Measurements from ENCODE around the gene RNF149. TPM values are rescaled to one million over a fixed set of nuclear protein-coding genes. Genes with fewer than 3 reads are reported as not detected.

The RNF149 gene
- total and polyA plus RNA-seq, 9 of the 15 experiments (the other 6 are each of a cell fraction or from before 2014, with no cell fraction given), result 9.0 to 31.5 (median 22.8) TPM

DNA sequence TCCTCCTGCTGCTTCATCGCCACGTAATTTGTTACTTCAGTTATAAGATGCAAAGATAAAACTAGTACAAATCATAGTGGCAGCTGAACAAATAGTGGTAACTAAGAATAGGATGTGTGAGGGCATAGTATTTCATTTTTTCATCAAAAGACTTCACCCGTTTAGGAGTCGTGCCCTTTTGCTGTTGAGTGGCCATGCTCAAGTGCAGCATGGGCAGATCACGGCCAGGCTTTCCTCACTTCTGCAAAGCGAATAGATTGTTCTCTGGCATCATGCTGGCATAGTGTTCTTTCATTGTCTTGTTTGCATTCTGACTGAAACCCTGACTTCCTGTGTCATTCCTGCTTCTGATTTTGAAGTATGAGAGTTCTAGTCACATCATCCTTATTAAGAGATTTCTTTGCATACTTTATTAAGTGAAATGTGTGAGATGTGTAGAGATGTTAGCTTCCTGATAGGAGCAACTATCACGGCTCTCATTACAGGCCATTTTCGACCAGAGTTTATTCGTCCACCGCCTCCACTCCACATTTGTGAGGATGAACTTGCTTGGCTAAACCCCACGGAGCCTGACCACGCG is 44.1 kb downstream of the RNF149 start:
- Histone ChIP-seq H2AFZ (ENCODE audit: low read depth, low read length) (no peak overlapping the region), H4K20me1 (replicated peaks; ENCODE audit: control insufficient read depth, insufficient read depth, low read length) (no peaks in the 10 kb centered on the region), H3K27me3 (ENCODE audit: control insufficient read depth in 2 of 2, insufficient read depth in 2 of 2, low read length in 2 of 2) (no peaks in the 10 kb centered on the region), H3K4me1 (replicated peaks in 1 of 2; ENCODE audit: control insufficient read depth in 2 of 2, insufficient read depth in 2 of 2, low read length in 2 of 2) (no peaks in the 10 kb centered on the region), H3K9ac (ENCODE audit: insufficient read depth in 1 of 2, low read depth in 2 of 2, low read length in 2 of 2) (no peak overlapping the region), H3K4me3 (no peak overlapping the region), H3K36me3 (ENCODE audit: control insufficient read depth, insufficient read depth, low read length) (peaks cover 89% of the 10 kb centered on the region), H3K79me2 (ENCODE audit: control insufficient read depth, insufficient read depth, low read length) (peaks cover 1% of the 10 kb centered on the region; the same call in 1 of the 3 replicates), H3K9me1 (ENCODE audit: control insufficient read depth, insufficient read depth, low read length) (no peaks in the 10 kb centered on the region), H3K27ac (ENCODE audit: extremely low read depth, low read depth, low read length) (no peak overlapping the region), H3K4me2 (ENCODE audit: insufficient read depth, low read length) (no peak overlapping the region), H3K9me3 (replicated peaks; ENCODE audit: control insufficient read depth, insufficient read depth, low read depth, low read length) (no peaks in the 10 kb centered on the region)
- BruUV-seq (replicated peaks), result no TSS peak
- DNase-seq (ENCODE audit: extremely low read depth in 1 of 4, low spot score in 3 of 4), result no peak
- intact Hi-C loops (cut with micrococcal nuclease), result no loop called here
- POLR2A ChIA-PET, result no interaction called here
- CTCF ChIA-PET (ENCODE audit: low intra/inter-chr PET ratio), result no interaction called here
- TF ChIP-seq E2F6 (IDR thresholded peaks at IDR 0.05; ENCODE audit: borderline replicate concordance in 1 of 2, extremely low read depth in 1 of 2, insufficient read depth in 1 of 2, insufficient read length in 1 of 2, low read depth in 1 of 2, low read length in 1 of 2, poor library complexity in 1 of 2, severe bottlenecking in 1 of 2) (no peak), POLR2AphosphoS5 (IDR thresholded peaks at IDR 0.05; ENCODE audit: control insufficient read depth, insufficient read depth, low read depth, low read length) (no peak), DLX4 (CRISPR knock-in tag; IDR thresholded peaks at IDR 0.05) (no peak), ESRRA (IDR thresholded peaks at IDR 0.05; ENCODE audit: borderline replicate concordance, low read depth) (no peak), ZFX (CRISPR knock-in tag; IDR thresholded peaks at IDR 0.05) (no peak), ESRRB (CRISPR knock-in tag; IDR thresholded peaks at IDR 0.05; ENCODE audit: borderline replicate concordance) (no peak), NEUROD1 (IDR thresholded peaks at IDR 0.05; ENCODE audit: borderline replicate concordance, low read depth, low read length, partially characterized antibody) (no peak), SMAD2 (IDR thresholded peaks at IDR 0.05; ENCODE audit: low read depth, low read length) (no peak), MCM3 (IDR thresholded peaks at IDR 0.05) (no peak), GABPB2 (CRISPR knock-in tag; conservative IDR thresholded peaks at IDR 0.05) (no peak), TCF7 (IDR thresholded peaks at IDR 0.05; ENCODE audit: borderline replicate concordance) (no peak), POLR2H (tag; IDR thresholded peaks at IDR 0.05; ENCODE audit: low read depth) (no peak), ZNF507 (tag; conservative IDR thresholded peaks at IDR 0.05) (no peak), SRSF9 (IDR thresholded peaks at IDR 0.05; ENCODE audit: borderline replicate concordance, low read depth, low read length) (no peak)
- TF ChIP-seq, protein P1, sequence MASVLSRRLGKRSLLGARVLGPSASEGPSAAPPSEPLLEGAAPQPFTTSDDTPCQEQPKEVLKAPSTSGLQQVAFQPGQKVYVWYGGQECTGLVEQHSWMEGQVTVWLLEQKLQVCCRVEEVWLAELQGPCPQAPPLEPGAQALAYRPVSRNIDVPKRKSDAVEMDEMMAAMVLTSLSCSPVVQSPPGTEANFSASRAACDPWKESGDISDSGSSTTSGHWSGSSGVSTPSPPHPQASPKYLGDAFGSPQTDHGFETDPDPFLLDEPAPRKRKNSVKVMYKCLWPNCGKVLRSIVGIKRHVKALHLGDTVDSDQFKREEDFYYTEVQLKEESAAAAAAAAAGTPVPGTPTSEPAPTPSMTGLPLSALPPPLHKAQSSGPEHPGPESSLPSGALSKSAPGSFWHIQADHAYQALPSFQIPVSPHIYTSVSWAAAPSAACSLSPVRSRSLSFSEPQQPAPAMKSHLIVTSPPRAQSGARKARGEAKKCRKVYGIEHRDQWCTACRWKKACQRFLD (CRISPR knock-in tag; IDR thresholded peaks at IDR 0.05), result no peak
- no peak for FAIRE-seq
- ATAC-seq, result no peak
- in situ Hi-C loops (cut with MboI), result no loop called here
- WGBS (ENCODE audit: insufficient coverage, low coverage, missing lambda C conversion rate), result 94% methylated on average over 13 of the region's 13 CpGs
